Keratinocyte (primary cell): ENCODE measurements around the gene PLCL2. TPM values are rescaled to one million over a fixed set of nuclear protein-coding genes. Genes with fewer than 3 reads are reported as not detected.

Source experiments
- DNase-seq: peaks from one replicate; pipeline ENCODE4 v3.0.0-alpha.2; 2011; ENCODE audit warnings: low read depth, missing footprints, low spot score
- FAIRE-seq: peaks from 2 replicates; lab custom pipeline; 2011; peaks lifted over from hg19 to GRCh38; lab: Jason Lieb, UNC
- H2AFZ ChIP-seq: 2 replicates; pipeline ENCODE4 v1.6.0; 2012; ENCODE audit warnings: low read length, control low read depth, inconsistent platforms; ENCODE audit not compliant: control insufficient read depth
- H3K27ac ChIP-seq: 2 replicates; pipeline ENCODE4 v1.5.1; 2011; ENCODE audit warnings: low read length; ENCODE audit not compliant: control insufficient read depth, insufficient read depth
- H3K27me3 ChIP-seq: 3 replicates; pipeline ENCODE4 v1.6.0; 2011; ENCODE audit warnings: low read length; ENCODE audit not compliant: control insufficient read depth, insufficient read depth; ENCODE audit errors: extremely low read depth
- H3K36me3 ChIP-seq, 2 experiments: 2 replicates in 1 of 2; 3 replicates in 1 of 2; pipeline ENCODE4 v1.5.1; 2011; ENCODE audit warnings: low read length in 2 of 2, mild to moderate bottlenecking in 1 of 2; ENCODE audit not compliant: control insufficient read depth in 2 of 2, insufficient read depth in 2 of 2; ENCODE audit errors: extremely low read depth in 1 of 2
- H3K4me1 ChIP-seq: 3 replicates; pipeline ENCODE4 v1.5.1; 2011; ENCODE audit warnings: low read length; ENCODE audit not compliant: control insufficient read depth, insufficient read depth; ENCODE audit errors: extremely low read depth
- H3K4me2 ChIP-seq: 3 replicates; pipeline ENCODE4 v1.6.0; 2011; ENCODE audit warnings: low read depth, low read length; ENCODE audit not compliant: control insufficient read depth, insufficient read depth; ENCODE audit errors: extremely low read depth
- H3K4me3 ChIP-seq, 3 experiments: fragments of 200-600 bp in 1 of 3; sonication (generic) in 1 of 3; 2 replicates in 2 of 3; 3 replicates in 1 of 3; pipeline ENCODE4 v1.5.1; 2011 to 2016; ENCODE audit warnings: low read length in 3 of 3, mild to moderate bottlenecking in 3 of 3, control low read depth in 2 of 3, inconsistent platforms in 1 of 3, low read depth in 1 of 3, mixed read lengths in 1 of 3, mixed run types in 1 of 3, moderate library complexity in 1 of 3; ENCODE audit not compliant: control insufficient read depth in 2 of 3, insufficient read depth in 2 of 3; ENCODE audit errors: extremely low read depth in 1 of 3
- H3K79me2 ChIP-seq: 2 replicates; pipeline ENCODE4 v1.6.0; 2012; ENCODE audit warnings: low read length; ENCODE audit not compliant: control insufficient read depth, insufficient read depth
- H3K9ac ChIP-seq: 3 replicates; pipeline ENCODE4 v1.6.0; 2011; ENCODE audit warnings: low read length; ENCODE audit not compliant: control insufficient read depth, insufficient read depth; ENCODE audit errors: extremely low read depth
- H3K9me1 ChIP-seq: 3 replicates; pipeline ENCODE4 v1.6.0; 2011; ENCODE audit warnings: low read length; ENCODE audit not compliant: control insufficient read depth, insufficient read depth; ENCODE audit errors: extremely low read depth
- H3K9me3 ChIP-seq: 2 replicates; pipeline ENCODE4 v1.5.1; 2012; ENCODE audit warnings: low read depth, low read length; ENCODE audit not compliant: control insufficient read depth
- H4K20me1 ChIP-seq: 3 replicates; pipeline ENCODE4 v1.6.0; 2011; ENCODE audit warnings: low read length; ENCODE audit not compliant: control insufficient read depth, insufficient read depth; ENCODE audit errors: extremely low read depth
- CTCF ChIP-seq, 3 experiments: IDR thresholded peaks in 1 of 3; conservative IDR thresholded peaks in 1 of 3; optimal IDR thresholded peaks in 1 of 3; 2 replicates in 2 of 3; 3 replicates in 1 of 3; pipeline versions ENCODE3 to v1.5.1; 2011; ENCODE audit warnings: low read length in 3 of 3, mild to moderate bottlenecking in 3 of 3, moderate library complexity in 2 of 3, control low read depth in 1 of 3, inconsistent platforms in 1 of 3; ENCODE audit not compliant: insufficient read depth in 2 of 3; ENCODE audit errors: extremely low read depth in 1 of 3
- EZH2 ChIP-seq: IDR thresholded peaks from one replicate; pipeline ENCODE4 v1.6.1; 2012; ENCODE audit warnings: inconsistent platforms, mild to moderate bottlenecking, low read length, moderate library complexity
- dilution Hi-C: fragments of 300-500 bp; cut with MboI; formaldehyde crosslinking; loops from one replicate; pipeline ENCODE4 v1.7.0; 2020; ENCODE audit warnings: low sequenced_read_pairs; ENCODE audit not compliant: extremely low pct_ligation_motif_present
- polyA plus RNA-seq, 5 experiments: library from polyadenylated mRNA; depleted of rRNA in 3 of 5; stranded (reverse) in 3 of 5; stranded (forward) in 1 of 5; unstranded in 1 of 5; fragments of >200 nt; gene quantifications; 1 replicate in 1 of 5; 2 replicates in 3 of 5; 3 replicates in 1 of 5; pipeline versions ENCODE4 v1.2.1 to v1.2.3, GENCODE V29; 2011 to 2012; ENCODE audit warnings: missing spikeins in 2 of 5, low read depth in 1 of 5, low replicate concordance in 1 of 5

Gene PLCL2
- polyA plus RNA-seq, 1 donor (not counting 4 experiments of a cell fraction or from before 2014, with no cell fraction given), result 0.20 TPM

GRCh38 chr3:16869261-16870005, 15.3 kb upstream of the PLCL2 start:
- no peak overlapping the region for H2AFZ ChIP-seq
- no peak overlapping the region for H3K27ac ChIP-seq
- H3K4me1 ChIP-seq, result no peaks in the 10 kb centered on the region
- H3K36me3 ChIP-seq, result no peaks in the 10 kb centered on the region
- TF ChIP-seq EZH2 (no peak), CTCF (optimal IDR thresholded peaks at IDR 0.05 in 1 of 3, IDR thresholded peaks at IDR 0.05 in 1 of 3, conservative IDR thresholded peaks at IDR 0.05 in 1 of 3; ENCODE audit: extremely low read depth in 1 of 3, insufficient read depth in 2 of 3, low read length in 3 of 3) (no peak)
- dilution Hi-C loops, result loop anchor here (25.0 kb wide), 1 partner anchor 257 kb away; the partner anchor contains the start of gene DAZL
- no peaks in the 10 kb centered on the region for H3K9me1 ChIP-seq
- H3K9me3 ChIP-seq, result no peaks in the 10 kb centered on the region
- H3K79me2 ChIP-seq, result no peaks in the 10 kb centered on the region
- DNase-seq, result no peak
- peaks cover 3% of the 10 kb centered on the region for H3K27me3 ChIP-seq
- no peak overlapping the region for H3K9ac ChIP-seq
- H3K4me3 ChIP-seq, result no peak overlapping the region
- H3K4me2 ChIP-seq, result no peak overlapping the region
- no peaks in the 10 kb centered on the region for H4K20me1 ChIP-seq
- FAIRE-seq, result no peak

GRCh38 chr3:16871915-16872842, 12.6 kb upstream of the PLCL2 start:
- H2AFZ ChIP-seq, result no peak overlapping the region
- FAIRE-seq (no peak), DNase-seq (no peak)
- no peak for TF ChIP-seq CTCF (optimal IDR thresholded peaks at IDR 0.05 in 1 of 3, IDR thresholded peaks at IDR 0.05 in 1 of 3, conservative IDR thresholded peaks at IDR 0.05 in 1 of 3; ENCODE audit: extremely low read depth in 1 of 3, insufficient read depth in 2 of 3, low read length in 3 of 3)
- no peak for TF ChIP-seq EZH2
- no peak overlapping the region for H3K27ac ChIP-seq
- no peaks in the 10 kb centered on the region for H3K9me1 ChIP-seq
- H3K36me3 ChIP-seq, result no peaks in the 10 kb centered on the region
- dilution Hi-C loops, result loop anchor here (25.0 kb wide), 1 partner anchor 260 kb away; the partner anchor contains the start of gene DAZL
- H3K4me1 ChIP-seq, result no peaks in the 10 kb centered on the region
- no peak overlapping the region for H3K9ac ChIP-seq
- H3K4me3 ChIP-seq, result no peak overlapping the region
- no peak overlapping the region for H3K4me2 ChIP-seq
- H4K20me1 ChIP-seq, result no peaks in the 10 kb centered on the region
- H3K79me2 ChIP-seq, result no peaks in the 10 kb centered on the region
- H3K9me3 ChIP-seq, result no peaks in the 10 kb centered on the region
- H3K27me3 ChIP-seq, result no peaks in the 10 kb centered on the region
